GM19468 (cell line): ENCODE results near the gene SDR42E1.

Experiments
- ATAC-seq: cut with Tn5 transposase; IDR thresholded peaks from one replicate; pipeline ENCODE4 v1.9.1; 2021; ENCODE audit warnings: mild to moderate bottlenecking, moderate library complexity, moderate number of reproducible peaks; ENCODE audit not compliant: unreplicated experiment; ENCODE audit errors: extremely low read depth

Gene SDR42E1

DNA sequence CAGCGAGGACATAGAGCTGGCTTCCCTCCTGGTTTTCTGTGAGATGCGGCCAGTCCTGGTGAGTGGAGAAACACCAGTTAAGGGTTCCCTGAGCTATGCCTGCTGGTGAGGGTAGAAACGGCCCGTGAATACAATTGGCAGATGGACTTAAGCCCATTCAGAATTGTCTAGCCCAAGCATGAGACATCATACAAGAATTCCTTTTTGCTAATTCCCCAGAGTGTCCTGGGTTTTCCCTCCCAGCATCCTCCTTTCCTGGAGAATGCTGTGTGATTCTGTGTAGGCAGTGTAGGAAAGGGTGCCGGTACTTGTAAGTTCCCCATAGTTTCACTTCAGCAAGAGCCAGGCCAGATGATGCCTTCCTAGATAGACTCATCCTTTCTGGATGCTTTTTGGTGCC lies 65.1 kb downstream of the SDR42E1 start:
- ATAC-seq = no peak

GRCh38 chr16:81945665-81946064 lies 65.6 kb downstream of the SDR42E1 start:
- no peak for ATAC-seq

DNA sequence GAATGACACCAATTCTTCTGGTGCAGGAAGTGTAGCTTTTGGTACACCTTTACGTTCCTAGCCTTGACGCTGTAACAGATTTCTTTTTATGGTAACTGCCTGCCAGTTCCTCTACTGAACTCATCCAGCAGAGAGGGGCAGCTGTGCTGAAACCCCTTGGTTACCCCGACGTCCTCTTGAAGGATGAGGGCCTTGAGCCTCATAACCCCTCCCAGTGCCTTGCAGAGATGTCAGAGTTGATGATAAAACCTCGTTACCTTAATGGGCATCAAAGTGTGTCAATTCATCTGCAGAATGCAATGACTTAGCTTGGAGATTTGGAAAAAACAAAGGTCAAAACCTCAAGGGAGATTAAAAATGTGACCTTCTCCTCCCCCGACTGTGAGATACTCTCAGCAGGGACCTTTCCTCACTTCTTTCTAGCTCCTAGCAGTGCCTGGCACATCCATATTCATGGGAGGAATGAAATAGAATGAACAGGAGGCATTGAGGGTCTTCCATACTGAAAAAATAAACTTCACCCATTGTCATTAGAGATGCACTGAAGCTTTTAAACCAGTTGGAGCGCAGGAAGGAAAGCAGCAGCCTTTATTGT lies 69.2 kb downstream of the SDR42E1 start:
- ATAC-seq = no peak

DNA sequence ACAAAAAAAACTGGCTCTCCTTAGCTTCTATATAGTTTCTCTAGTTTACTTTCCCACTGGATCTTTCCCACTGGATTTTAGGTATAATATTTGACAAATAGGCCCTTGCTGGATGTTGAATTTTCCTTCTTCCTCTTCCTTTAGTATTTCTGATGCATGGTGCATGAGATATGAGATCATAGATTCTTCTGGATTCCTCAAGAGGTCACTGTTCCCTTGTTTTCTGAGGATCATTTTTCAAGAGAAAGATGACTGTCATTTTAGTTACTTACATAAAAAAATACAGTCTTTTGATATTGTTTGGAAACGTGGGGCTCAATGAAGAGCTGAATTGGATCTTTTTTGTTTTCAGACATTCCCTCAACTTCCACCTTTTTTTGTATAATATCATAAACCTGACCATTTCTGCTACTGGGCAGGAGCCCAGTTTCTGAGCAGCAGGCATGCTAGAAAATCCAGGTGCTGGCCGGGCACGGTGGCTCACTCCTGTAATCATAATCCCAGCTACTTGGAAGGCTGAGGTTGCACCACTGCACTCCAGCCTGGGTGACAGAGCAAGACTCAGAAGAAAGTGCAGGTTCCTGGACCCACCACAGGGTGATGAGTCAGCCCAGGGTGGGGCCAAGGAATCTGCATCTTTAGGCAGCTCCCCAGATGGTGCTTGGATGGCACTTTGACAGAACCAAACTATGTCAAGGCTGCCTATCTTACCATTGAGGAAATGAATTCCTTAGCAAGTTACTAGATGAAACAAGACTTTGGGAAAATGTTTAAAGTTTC lies 70.3 kb downstream of the SDR42E1 start:
- ATAC-seq = no peak

DNA sequence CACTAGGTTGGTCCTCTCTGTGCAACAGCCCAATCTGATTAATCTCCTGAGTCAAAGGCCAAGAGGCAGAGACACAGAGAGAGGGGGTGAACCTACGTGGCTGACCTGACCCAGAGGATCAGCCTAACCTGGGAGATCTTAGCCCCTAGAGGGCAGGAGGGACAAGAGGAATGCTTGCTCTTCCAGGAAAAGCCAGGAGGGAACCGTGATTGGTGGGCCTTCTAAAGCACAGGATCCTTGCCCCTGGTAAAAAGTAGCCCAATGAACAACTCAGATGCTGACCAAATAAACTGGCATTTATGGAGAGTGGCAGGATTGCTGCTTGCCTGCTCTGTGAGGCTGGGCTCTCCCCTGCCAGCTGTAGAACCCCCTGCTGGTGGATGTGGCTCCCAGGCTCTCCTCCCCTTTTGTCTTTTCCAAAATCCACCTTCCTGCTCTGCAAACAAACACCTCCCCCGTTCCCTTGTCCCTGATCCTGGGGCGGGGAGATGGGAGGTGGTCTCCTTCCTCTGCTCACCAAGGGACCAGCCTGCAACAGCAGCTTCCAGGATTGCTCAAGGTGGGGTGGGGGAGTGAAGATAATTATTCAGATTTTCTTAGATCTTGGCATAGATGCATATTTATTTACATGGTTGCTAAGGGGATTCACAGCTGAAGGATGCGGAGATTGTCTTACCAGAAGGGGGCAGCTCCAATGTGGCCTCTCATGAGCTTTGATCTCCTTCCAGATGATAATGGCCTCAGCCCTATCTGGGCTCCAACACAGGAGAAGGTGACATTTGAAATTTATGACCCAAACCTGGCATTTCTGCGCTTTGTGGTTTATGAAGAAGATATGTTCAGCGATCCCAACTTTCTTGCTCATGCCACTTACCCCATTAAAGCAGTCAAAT lies 71.9 kb downstream of the SDR42E1 start:
- ATAC-seq = no peak
